ENCODE data around the gene RAVER2.

Gene RAVER2

GRCh38 chr1:64867266-64867665 lies 122.4 kb downstream of the RAVER2 start:
- Histone ChIP-seq H3K27me3 (replicated peaks; ENCODE audit: control insufficient read depth, insufficient read depth, low read length) (no peaks in the 10 kb centered on the region), H3K4me3 (replicated peaks; ENCODE audit: low read depth, low read length) (no peak overlapping the region), H3K36me3 (ENCODE audit: control insufficient read depth, insufficient read depth, low read length) (peaks cover 4% of the 10 kb centered on the region)
- TF ChIP-seq CTCF (IDR thresholded peaks at IDR 0.05; ENCODE audit: insufficient read depth, low read length, poor library complexity, severe bottlenecking) = no peak
- no peak for DNase-seq (ENCODE audit: extremely low read depth, insufficient read length)

- Histone ChIP-seq H3K36me3 (ENCODE audit: control insufficient read depth, insufficient read depth, low read length) (peaks cover 15% of the 10 kb centered on the region), H3K4me3 (replicated peaks; ENCODE audit: low read depth, low read length) (no peak overlapping the region), H3K27me3 (replicated peaks; ENCODE audit: control insufficient read depth, insufficient read depth, low read length) (no peaks in the 10 kb centered on the region)
- DNase-seq (ENCODE audit: extremely low read depth, insufficient read length) = no peak
- TF ChIP-seq CTCF (IDR thresholded peaks at IDR 0.05; ENCODE audit: insufficient read depth, low read length, poor library complexity, severe bottlenecking) = no peak
Observed at GRCh38 chr1:64871256-64871655, 126.4 kb downstream of the RAVER2 start.

GRCh38 chr1:64872067-64872466 lies 127.2 kb downstream of the RAVER2 start:
- peaks cover 15% of the 10 kb centered on the region for H3K36me3 ChIP-seq (ENCODE audit: control insufficient read depth, insufficient read depth, low read length)
- no peak for DNase-seq (ENCODE audit: extremely low read depth, insufficient read length)
- TF ChIP-seq CTCF (IDR thresholded peaks at IDR 0.05; ENCODE audit: insufficient read depth, low read length, poor library complexity, severe bottlenecking) = no peak
- no peaks in the 10 kb centered on the region for H3K27me3 ChIP-seq (replicated peaks; ENCODE audit: control insufficient read depth, insufficient read depth, low read length)
- no peak overlapping the region for H3K4me3 ChIP-seq (replicated peaks; ENCODE audit: low read depth, low read length)

- TF ChIP-seq CTCF (IDR thresholded peaks at IDR 0.05; ENCODE audit: insufficient read depth, low read length, poor library complexity, severe bottlenecking) = no peak
- peaks cover 17% of the 10 kb centered on the region for H3K36me3 ChIP-seq (ENCODE audit: control insufficient read depth, insufficient read depth, low read length)
- no peak for DNase-seq (ENCODE audit: extremely low read depth, insufficient read length)
- no peak overlapping the region for H3K4me3 ChIP-seq (replicated peaks; ENCODE audit: low read depth, low read length)
- H3K27me3 ChIP-seq (replicated peaks; ENCODE audit: control insufficient read depth, insufficient read depth, low read length) = no peaks in the 10 kb centered on the region
Observed at GRCh38 chr1:64873576-64873975, 128.7 kb downstream of the RAVER2 start.

DNA sequence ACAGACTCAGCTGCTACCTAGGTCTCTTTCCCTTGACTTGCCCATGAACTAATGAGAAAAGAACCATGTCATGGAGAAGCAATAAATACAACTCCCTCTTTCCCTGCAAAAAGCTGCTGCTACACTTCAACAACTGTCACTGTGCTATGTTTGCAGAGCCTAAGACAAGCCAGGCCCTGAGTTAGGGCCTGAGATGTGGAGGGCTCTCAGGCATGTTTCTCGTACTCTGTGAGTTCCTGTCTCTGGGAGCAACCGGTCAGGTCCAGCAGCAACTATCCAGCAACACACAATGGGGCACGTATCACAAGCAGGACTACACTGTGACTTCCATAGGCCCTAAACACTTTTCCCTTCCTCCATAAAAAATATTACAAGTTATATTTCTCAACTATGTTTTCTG lies 129.8 kb downstream of the RAVER2 start:
- TF ChIP-seq CTCF (IDR thresholded peaks at IDR 0.05; ENCODE audit: insufficient read depth, low read length, poor library complexity, severe bottlenecking) = no peak
- peaks cover 17% of the 10 kb centered on the region for H3K36me3 ChIP-seq (ENCODE audit: control insufficient read depth, insufficient read depth, low read length)

GRCh38 chr1:64875101-64875500 lies 130.2 kb downstream of the RAVER2 start:
- DNase-seq (ENCODE audit: extremely low read depth, insufficient read length) = no peak
- Histone ChIP-seq H3K4me3 (replicated peaks; ENCODE audit: low read depth, low read length) (no peak overlapping the region), H3K27me3 (replicated peaks; ENCODE audit: control insufficient read depth, insufficient read depth, low read length) (no peaks in the 10 kb centered on the region), H3K36me3 (ENCODE audit: control insufficient read depth, insufficient read depth, low read length) (peaks cover 17% of the 10 kb centered on the region)
- TF ChIP-seq CTCF (IDR thresholded peaks at IDR 0.05; ENCODE audit: insufficient read depth, low read length, poor library complexity, severe bottlenecking) = no peak

More for the DNA sequence above, 129.8 kb downstream of the RAVER2 start:
- Histone ChIP-seq H3K4me3 (replicated peaks; ENCODE audit: low read depth, low read length) (no peak overlapping the region), H3K27me3 (replicated peaks; ENCODE audit: control insufficient read depth, insufficient read depth, low read length) (no peaks in the 10 kb centered on the region)
- no peak for DNase-seq (ENCODE audit: extremely low read depth, insufficient read length)

All from GM06990 (cell line).